GM18951 (cell line): ENCODE results near the gene SEC24B.
"Not testable (repeated sequence)": the region's sequence is repeated elsewhere in the genome, so short reads cannot be mapped to it uniquely, and the experiment has no call there.

ENCODE experiments used
- POLR2A ChIP-seq: IDR thresholded peaks from 4 replicates; pipeline ENCODE4 v1.6.1; 2011; ENCODE audit warnings: mild to moderate bottlenecking; ENCODE audit not compliant: insufficient read length, insufficient read depth; ENCODE audit errors: extremely low read depth
- in situ Hi-C: fragments of 300-500 bp; cut with MboI; formaldehyde crosslinking; loops from one replicate; pipeline ENCODE4 v1.12.0; 2022; ENCODE audit warnings: low sequenced_read_pairs, mixed read lengths, inconsistent platforms; ENCODE audit not compliant: unreplicated experiment

The SEC24B gene

GRCh38 chr4:109496875-109497274, 63.3 kb downstream of the SEC24B start:
- no peak for TF ChIP-seq POLR2A
- in situ Hi-C loops: no loop called here

GRCh38 chr4:109497511-109497910, 63.9 kb downstream of the SEC24B start:
- no peak for TF ChIP-seq POLR2A
- in situ Hi-C loops: no loop called here

- in situ Hi-C loops: no loop called here
- no peak for TF ChIP-seq POLR2A
Observed at GRCh38 chr4:109499513-109499912, 65.9 kb downstream of the SEC24B start.

GRCh38 chr4:109506890-109507289, 73.3 kb downstream of the SEC24B start:
- in situ Hi-C loops: no loop called here
- TF ChIP-seq POLR2A: no peak

GRCh38 chr4:109510687-109511086, 77.1 kb downstream of the SEC24B start:
- no peak for TF ChIP-seq POLR2A
- in situ Hi-C loops: no loop called here

- TF ChIP-seq POLR2A: no peak
- in situ Hi-C loops: no loop called here
Observed at GRCh38 chr4:109511414-109511813, 77.8 kb downstream of the SEC24B start.

- in situ Hi-C loops: not testable (repeated sequence)
Observed at GRCh38 chr4:109513368-109513767, 79.8 kb downstream of the SEC24B start.

GRCh38 chr4:109532182-109532581, 98.6 kb downstream of the SEC24B start:
- TF ChIP-seq POLR2A: no peak
- in situ Hi-C loops: no loop called here

- TF ChIP-seq POLR2A: no peak
- in situ Hi-C loops: no loop called here
Observed at GRCh38 chr4:109545401-109545800, 111.8 kb downstream of the SEC24B start.

GRCh38 chr4:109547394-109547793, 113.8 kb downstream of the SEC24B start:
- in situ Hi-C loops: no loop called here
- TF ChIP-seq POLR2A: no peak

- no peak for TF ChIP-seq POLR2A
- in situ Hi-C loops: no loop called here
Observed at GRCh38 chr4:109548655-109549054, 115.0 kb downstream of the SEC24B start.

- no peak for TF ChIP-seq POLR2A
- in situ Hi-C loops: no loop called here
Observed at GRCh38 chr4:109552237-109552636, 118.6 kb downstream of the SEC24B start.

- in situ Hi-C loops: no loop called here
- no peak for TF ChIP-seq POLR2A
Observed at GRCh38 chr4:109553130-109553529, 119.5 kb downstream of the SEC24B start.

GRCh38 chr4:109554971-109555370, 121.4 kb downstream of the SEC24B start:
- in situ Hi-C loops: no loop called here

GRCh38 chr4:109557433-109557832, 123.8 kb downstream of the SEC24B start:
- TF ChIP-seq POLR2A: no peak
- in situ Hi-C loops: no loop called here

More at GRCh38 chr4:109554971-109555370, 121.4 kb downstream of the SEC24B start:
- no peak for TF ChIP-seq POLR2A

- in situ Hi-C loops: not testable (repeated sequence)
Observed at GRCh38 chr4:109558095-109558494, 124.5 kb downstream of the SEC24B start.
